Parathyroid adenoma (tissue), 2 donors: ENCODE measurements around the gene SGCA.
A peak's percentile ranks its signal among the peaks of the same experiment; 100 is the strongest.

Experiments used
- H2AFZ ChIP-seq: fragments of 300-600 bp; sonication (generic); one replicate; pipeline ENCODE4 v1.7.0; 2017; ENCODE audit warnings: antibody characterized with exemption, mild to moderate bottlenecking
- H3K27ac ChIP-seq: fragments of 300-600 bp; sonication (generic); one replicate; pipeline ENCODE4 v1.7.0; 2017
- H3K27me3 ChIP-seq: fragments of 300-600 bp; sonication (generic); one replicate; pipeline ENCODE4 v1.7.0; 2017; ENCODE audit warnings: low read length; ENCODE audit not compliant: control insufficient read depth, insufficient read depth
- H3K36me3 ChIP-seq: fragments of 300-600 bp; sonication (generic); one replicate; pipeline ENCODE4 v1.7.0; 2017; ENCODE audit warnings: low read length; ENCODE audit not compliant: control insufficient read depth, insufficient read depth
- H3K4me1 ChIP-seq: fragments of 300-600 bp; sonication (generic); one replicate; pipeline ENCODE4 v1.7.0; 2017; ENCODE audit warnings: control low read depth
- H3K4me2 ChIP-seq: fragments of 300-600 bp; sonication (generic); one replicate; pipeline ENCODE4 v1.7.0; 2017; ENCODE audit warnings: low read length
- H3K4me3 ChIP-seq: fragments of 300-600 bp; sonication (generic); one replicate; pipeline ENCODE4 v1.7.0; 2017; ENCODE audit warnings: low read depth, low read length
- H3K79me2 ChIP-seq: fragments of 300-600 bp; sonication (generic); one replicate; pipeline ENCODE4 v1.7.0; 2017; ENCODE audit warnings: control low read depth
- H3K9ac ChIP-seq: fragments of 300-600 bp; sonication (generic); one replicate; pipeline ENCODE4 v1.7.0; 2017; ENCODE audit warnings: mild to moderate bottlenecking
- H3K9me3 ChIP-seq: fragments of 300-600 bp; sonication (generic); one replicate; pipeline ENCODE4 v1.7.0; 2017; ENCODE audit warnings: low read length; ENCODE audit not compliant: control insufficient read depth
- TF ChIP-seq, protein P1 (sequence below): fragments of 300-600 bp; sonication (generic); IDR thresholded peaks from one replicate; pipeline ENCODE4 v1.7.0; 2017; ENCODE audit warnings: antibody characterized with exemption, mild to moderate bottlenecking
- donor health status: primary hyperparathyroidism.

The SGCA gene

GRCh38 chr17:50149091-50149416, 16.8 kb upstream of the SGCA start:
- Histone ChIP-seq H3K4me2 (peak overlapping the region; percentile 66), H3K4me3 (peak overlapping the region; percentile 71), H3K27me3 (no peaks in the 10 kb centered on the region), H3K9me3 (no peaks in the 10 kb centered on the region), H3K79me2 (peaks cover 4% of the 10 kb centered on the region), H3K36me3 (no peaks in the 10 kb centered on the region), H3K27ac (peak overlapping the region; percentile 24), H3K9ac (peak overlapping the region; percentile 67), H2AFZ (peak overlapping the region; percentile 48), H3K4me1 (peaks cover 20% of the 10 kb centered on the region)
- TF ChIP-seq, protein P1, sequence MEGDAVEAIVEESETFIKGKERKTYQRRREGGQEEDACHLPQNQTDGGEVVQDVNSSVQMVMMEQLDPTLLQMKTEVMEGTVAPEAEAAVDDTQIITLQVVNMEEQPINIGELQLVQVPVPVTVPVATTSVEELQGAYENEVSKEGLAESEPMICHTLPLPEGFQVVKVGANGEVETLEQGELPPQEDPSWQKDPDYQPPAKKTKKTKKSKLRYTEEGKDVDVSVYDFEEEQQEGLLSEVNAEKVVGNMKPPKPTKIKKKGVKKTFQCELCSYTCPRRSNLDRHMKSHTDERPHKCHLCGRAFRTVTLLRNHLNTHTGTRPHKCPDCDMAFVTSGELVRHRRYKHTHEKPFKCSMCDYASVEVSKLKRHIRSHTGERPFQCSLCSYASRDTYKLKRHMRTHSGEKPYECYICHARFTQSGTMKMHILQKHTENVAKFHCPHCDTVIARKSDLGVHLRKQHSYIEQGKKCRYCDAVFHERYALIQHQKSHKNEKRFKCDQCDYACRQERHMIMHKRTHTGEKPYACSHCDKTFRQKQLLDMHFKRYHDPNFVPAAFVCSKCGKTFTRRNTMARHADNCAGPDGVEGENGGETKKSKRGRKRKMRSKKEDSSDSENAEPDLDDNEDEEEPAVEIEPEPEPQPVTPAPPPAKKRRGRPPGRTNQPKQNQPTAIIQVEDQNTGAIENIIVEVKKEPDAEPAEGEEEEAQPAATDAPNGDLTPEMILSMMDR, result no peak

GRCh38 chr17:50149417-50150353, 16.1 kb upstream of the SGCA start:
- H3K27me3 ChIP-seq, result no peaks in the 10 kb centered on the region
- no peaks in the 10 kb centered on the region for H3K9me3 ChIP-seq
- peak overlapping the region; percentile 24 for H3K27ac ChIP-seq
- no peaks in the 10 kb centered on the region for H3K36me3 ChIP-seq
- H3K4me3 ChIP-seq, result peak overlapping the region; percentile 71
- H3K4me1 ChIP-seq, result peaks cover 20% of the 10 kb centered on the region
- peak overlapping the region; percentile 73 for H2AFZ ChIP-seq
- H3K79me2 ChIP-seq, result peaks cover 4% of the 10 kb centered on the region
- H3K9ac ChIP-seq, result peak overlapping the region; percentile 67
- H3K4me2 ChIP-seq, result peak overlapping the region; percentile 66
- TF ChIP-seq, protein P1, result peak; percentile 14

DNA sequence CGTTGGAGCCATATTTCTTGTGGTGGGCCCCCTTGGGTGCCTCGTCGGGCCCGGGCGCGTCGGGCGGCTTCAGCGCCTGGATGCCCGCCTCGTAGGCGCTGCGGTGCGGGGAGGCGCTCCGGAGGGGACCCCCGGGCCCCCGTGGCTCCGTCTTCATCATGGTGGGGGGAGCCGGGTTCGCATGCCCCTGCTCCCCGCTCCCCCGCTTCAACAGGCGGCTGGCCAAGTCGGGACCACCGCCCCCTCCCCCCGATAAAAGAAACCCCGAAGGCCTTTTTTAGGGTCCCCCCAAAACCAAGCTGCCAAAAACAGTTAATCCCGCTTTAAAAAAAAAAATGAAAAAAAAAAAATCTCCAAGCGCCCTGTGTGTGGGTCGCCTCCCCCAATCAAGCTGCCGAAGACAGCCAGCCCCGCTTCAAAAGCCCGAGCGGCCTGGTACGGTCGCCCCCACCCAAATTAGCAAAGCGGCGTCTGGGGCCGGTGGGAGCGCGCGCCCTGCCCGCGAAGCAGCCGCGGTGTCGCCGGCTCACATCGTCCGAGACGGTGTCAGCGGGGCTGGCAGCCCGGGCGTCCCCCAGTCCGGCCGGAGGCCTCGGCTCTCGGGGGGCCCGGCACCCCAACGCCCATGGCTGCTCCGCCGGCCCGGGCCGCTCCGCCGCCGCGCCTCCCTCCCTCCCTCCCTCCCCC, 15.3 kb upstream of the SGCA start, which contains the start of gene PPP1R9B:
PPP1R9B (minus strand) TSS at position 324 of the 687 bp plus-strand sequence; CDS start at position 160, 164 bp downstream.
- Histone ChIP-seq H3K4me1 (peaks cover 20% of the 10 kb centered on the region), H3K9me3 (no peaks in the 10 kb centered on the region), H3K4me2 (peak within 1 kb of the TSS; percentile 85), H3K9ac (peak within 1 kb of the TSS; percentile 67), H2AFZ (peak within 1 kb of the TSS; percentile 73), H3K4me3 (peak within 1 kb of the TSS; percentile 71), H3K27ac (peak within 1 kb of the TSS; percentile 63), H3K79me2 (peaks cover 4% of the 10 kb centered on the region), H3K36me3 (no peaks in the 10 kb centered on the region), H3K27me3 (no peaks in the 10 kb centered on the region)
- TF ChIP-seq, protein P1, result no peak

- H3K4me1 ChIP-seq, result peaks cover 20% of the 10 kb centered on the region
- H3K36me3 ChIP-seq, result no peaks in the 10 kb centered on the region
- H3K27ac ChIP-seq, result peak overlapping the region; percentile 63
- H3K27me3 ChIP-seq, result no peaks in the 10 kb centered on the region
- peak overlapping the region; percentile 71 for H3K4me3 ChIP-seq
- TF ChIP-seq, protein P1, result peak; percentile 60
- H3K4me2 ChIP-seq, result peak overlapping the region; percentile 85
- peaks cover 4% of the 10 kb centered on the region for H3K79me2 ChIP-seq
- H3K9me3 ChIP-seq, result no peaks in the 10 kb centered on the region
- peak overlapping the region; percentile 73 for H2AFZ ChIP-seq
- H3K9ac ChIP-seq, result no peak overlapping the region
Measured at GRCh38 chr17:50151041-50151936, 14.5 kb upstream of the SGCA start.
